Activated naive CD8-positive, alpha-beta T cell treated with anti-CD3 and anti-CD28 coated beads for 36 hours (primary cell): ENCODE results near the gene TNRC6C. TPM values are rescaled to one million over a fixed set of nuclear protein-coding genes. Genes with fewer than 3 reads are reported as not detected.
"Not testable (repeated sequence)": the region's sequence is repeated elsewhere in the genome, so short reads cannot be mapped to it uniquely, and the experiment has no call there.

ENCODE experiments used
- DNase-seq: peaks from one replicate; pipeline ENCODE4 v3.0.0; 2021
- H3K27ac Mint-ChIP-seq: one replicate; pipeline ENCODE4 v1.8.0; 2022; ENCODE audit warnings: mild to moderate bottlenecking, moderate library complexity, mixed read lengths
- H3K27me3 Mint-ChIP-seq: one replicate; pipeline ENCODE4 v1.8.0; 2022; ENCODE audit warnings: mild to moderate bottlenecking, mixed read lengths
- H3K36me3 Mint-ChIP-seq: one replicate; pipeline ENCODE4 v1.8.0; 2021; ENCODE audit warnings: mild to moderate bottlenecking, mixed read lengths
- H3K4me1 Mint-ChIP-seq: one replicate; pipeline ENCODE4 v1.8.0; 2021; ENCODE audit warnings: mixed read lengths
- H3K4me3 Mint-ChIP-seq: one replicate; pipeline ENCODE4 v1.8.0; 2022; ENCODE audit warnings: mild to moderate bottlenecking, moderate library complexity, mixed read lengths
- H3K9me3 Mint-ChIP-seq: one replicate; pipeline ENCODE4 v1.8.0; 2022; ENCODE audit warnings: mixed read lengths
- total RNA-seq, 2 experiments: library from RNA; stranded (reverse); gene quantifications; one replicate each; pipeline ENCODE4 v1.2.3, GENCODE V29; 2021

Gene TNRC6C
- total RNA-seq, 2 experiments from 2014 or later, result 16.2 to 19.2 TPM

- Mint-ChIP-seq H3K4me1 (peaks cover 9% of the 10 kb centered on the region), H3K9me3 (no peaks in the 10 kb centered on the region), H3K36me3 (no peaks in the 10 kb centered on the region), H3K27ac (peak overlapping the region; percentile 43), H3K27me3 (no peaks in the 10 kb centered on the region), H3K4me3 (no peak overlapping the region)
- DNase-seq, result no peak
Observed at GRCh38 chr17:77927777-77928518, 30.6 kb upstream of the TNRC6C start.

- DNase-seq, result no peak
- H3K4me3 Mint-ChIP-seq, result no peak overlapping the region
- no peaks in the 10 kb centered on the region for H3K9me3 Mint-ChIP-seq
- no peaks in the 10 kb centered on the region for H3K36me3 Mint-ChIP-seq
- no peak overlapping the region for H3K27ac Mint-ChIP-seq
- H3K27me3 Mint-ChIP-seq, result no peaks in the 10 kb centered on the region
- H3K4me1 Mint-ChIP-seq, result peaks cover 9% of the 10 kb centered on the region
Observed at GRCh38 chr17:77928519-77929179, 29.9 kb upstream of the TNRC6C start.

- no peak overlapping the region for H3K4me3 Mint-ChIP-seq
- H3K9me3 Mint-ChIP-seq, result no peaks in the 10 kb centered on the region
- DNase-seq, result no peak
- peaks cover 9% of the 10 kb centered on the region for H3K4me1 Mint-ChIP-seq
- no peak overlapping the region for H3K27ac Mint-ChIP-seq
- H3K27me3 Mint-ChIP-seq, result peaks cover 5% of the 10 kb centered on the region
- no peaks in the 10 kb centered on the region for H3K36me3 Mint-ChIP-seq
Observed at GRCh38 chr17:77929180-77929564, 29.3 kb upstream of the TNRC6C start.

- no peaks in the 10 kb centered on the region for H3K9me3 Mint-ChIP-seq
- DNase-seq, result no peak
- peaks cover 5% of the 10 kb centered on the region for H3K27me3 Mint-ChIP-seq
- H3K36me3 Mint-ChIP-seq, result no peaks in the 10 kb centered on the region
- no peak overlapping the region for H3K27ac Mint-ChIP-seq
- H3K4me1 Mint-ChIP-seq, result peaks cover 16% of the 10 kb centered on the region
- H3K4me3 Mint-ChIP-seq, result no peak overlapping the region
Observed at GRCh38 chr17:77929871-77930436, 28.5 kb upstream of the TNRC6C start.

GRCh38 chr17:77930780-77931768 lies 27.4 kb upstream of the TNRC6C start:
- H3K27ac Mint-ChIP-seq, result no peak overlapping the region
- no peak for DNase-seq
- H3K4me1 Mint-ChIP-seq, result peaks cover 26% of the 10 kb centered on the region
- H3K9me3 Mint-ChIP-seq, result no peaks in the 10 kb centered on the region
- H3K27me3 Mint-ChIP-seq, result peaks cover 5% of the 10 kb centered on the region
- H3K36me3 Mint-ChIP-seq, result no peaks in the 10 kb centered on the region
- H3K4me3 Mint-ChIP-seq, result no peak overlapping the region

- Mint-ChIP-seq H3K9me3 (no peaks in the 10 kb centered on the region), H3K27ac (no peak overlapping the region), H3K36me3 (no peaks in the 10 kb centered on the region), H3K4me3 (no peak overlapping the region), H3K4me1 (peaks cover 23% of the 10 kb centered on the region), H3K27me3 (peaks cover 5% of the 10 kb centered on the region)
- no peak for DNase-seq
Observed at GRCh38 chr17:77933777-77934398, 24.6 kb upstream of the TNRC6C start.

- no peak for DNase-seq
- peaks cover 16% of the 10 kb centered on the region for H3K4me1 Mint-ChIP-seq
- H3K4me3 Mint-ChIP-seq, result no peak overlapping the region
- peaks cover 5% of the 10 kb centered on the region for H3K27me3 Mint-ChIP-seq
- no peak overlapping the region for H3K27ac Mint-ChIP-seq
- no peaks in the 10 kb centered on the region for H3K9me3 Mint-ChIP-seq
- H3K36me3 Mint-ChIP-seq, result no peaks in the 10 kb centered on the region
Observed at GRCh38 chr17:77935121-77935571, 23.4 kb upstream of the TNRC6C start.

- not testable (repeated sequence) for DNase-seq, H3K9me3 Mint-ChIP-seq
Observed at GRCh38 chr17:77935744-77936143, 22.8 kb upstream of the TNRC6C start.

GRCh38 chr17:77936881-77937280 lies 21.6 kb upstream of the TNRC6C start:
- Mint-ChIP-seq H3K27me3 (peaks cover 5% of the 10 kb centered on the region), H3K4me3 (no peak overlapping the region), H3K27ac (no peak overlapping the region), H3K36me3 (no peaks in the 10 kb centered on the region), H3K4me1 (peaks cover 16% of the 10 kb centered on the region), H3K9me3 (no peaks in the 10 kb centered on the region)
- DNase-seq, result no peak

More at GRCh38 chr17:77935744-77936143, 22.8 kb upstream of the TNRC6C start:
- not testable (repeated sequence) for H3K27ac Mint-ChIP-seq, H3K36me3 Mint-ChIP-seq, H3K4me3 Mint-ChIP-seq, H3K27me3 Mint-ChIP-seq
- H3K4me1 Mint-ChIP-seq, result peaks cover 16% of the 10 kb centered on the region

GRCh38 chr17:77941004-77941403 lies 17.5 kb upstream of the TNRC6C start:
- no peak overlapping the region for H3K4me3 Mint-ChIP-seq
- no peaks in the 10 kb centered on the region for H3K27me3 Mint-ChIP-seq
- peaks cover under 1% of the 10 kb centered on the region for H3K4me1 Mint-ChIP-seq
- no peaks in the 10 kb centered on the region for H3K36me3 Mint-ChIP-seq
- no peak overlapping the region for H3K27ac Mint-ChIP-seq
- DNase-seq, result no peak
- no peaks in the 10 kb centered on the region for H3K9me3 Mint-ChIP-seq

- no peaks in the 10 kb centered on the region for H3K9me3 Mint-ChIP-seq
- no peaks in the 10 kb centered on the region for H3K36me3 Mint-ChIP-seq
- H3K4me1 Mint-ChIP-seq, result no peaks in the 10 kb centered on the region
- DNase-seq, result no peak
- no peak overlapping the region for H3K4me3 Mint-ChIP-seq
- H3K27ac Mint-ChIP-seq, result no peak overlapping the region
- H3K27me3 Mint-ChIP-seq, result no peaks in the 10 kb centered on the region
Observed at GRCh38 chr17:77942112-77942988, 16.2 kb upstream of the TNRC6C start.

- Mint-ChIP-seq H3K36me3 (no peaks in the 10 kb centered on the region), H3K4me1 (no peaks in the 10 kb centered on the region), H3K4me3 (no peak overlapping the region), H3K27me3 (no peaks in the 10 kb centered on the region), H3K9me3 (no peaks in the 10 kb centered on the region), H3K27ac (no peak overlapping the region)
- DNase-seq, result no peak
Observed at GRCh38 chr17:77943971-77944370, 14.5 kb upstream of the TNRC6C start.

GRCh38 chr17:77944390-77945222 lies 13.9 kb upstream of the TNRC6C start:
- DNase-seq, result no peak
- Mint-ChIP-seq H3K9me3 (no peaks in the 10 kb centered on the region), H3K36me3 (no peaks in the 10 kb centered on the region), H3K27me3 (no peaks in the 10 kb centered on the region), H3K4me1 (no peaks in the 10 kb centered on the region), H3K4me3 (no peak overlapping the region), H3K27ac (no peak overlapping the region)
